ENCODE results near the gene SGTA. TPM values are rescaled to one million over a fixed set of nuclear protein-coding genes. Genes with fewer than 3 reads are reported as not detected.
A peak's percentile ranks its signal among the peaks of the same experiment; 100 is the strongest.

The SGTA gene
- total and polyA plus RNA-seq, 9 of the 15 experiments (the other 6 are each of a cell fraction or from before 2014, with no cell fraction given) = 1.4 to 110 (median 49.9) TPM

DNA sequence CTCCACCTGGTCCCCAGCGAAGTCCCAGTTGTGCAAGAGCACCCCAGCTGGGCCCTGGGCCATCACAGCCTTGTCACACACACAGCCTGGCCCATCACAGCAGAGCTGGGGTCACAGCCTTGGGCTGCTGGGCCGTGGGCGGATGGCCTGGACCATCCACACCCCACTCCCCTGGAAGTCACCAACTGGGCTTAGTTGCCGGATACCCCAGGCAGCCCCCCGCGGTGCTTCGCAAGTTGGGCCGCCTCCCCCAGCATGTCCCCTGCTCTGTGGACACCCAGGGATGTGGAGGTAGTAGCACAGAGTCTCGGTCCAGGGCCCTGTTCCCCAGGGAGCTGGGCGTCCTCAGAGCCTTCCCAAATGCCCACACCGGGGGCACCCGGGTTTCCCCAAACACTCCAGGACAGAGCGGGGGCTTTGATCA is 32.1 kb upstream of the SGTA start:
- no TSS peak for BruUV-seq (replicated peaks)
- H3K4me3 ChIP-seq = no peak overlapping the region
- intact Hi-C loops (cut with micrococcal nuclease) (no loop called here), in situ Hi-C loops (cut with MboI) (no loop called here)
- 91% methylated on average over 13 of the region's 13 CpGs for WGBS (ENCODE audit: insufficient coverage, low coverage, missing lambda C conversion rate)
- H3K9me1 ChIP-seq (ENCODE audit: control insufficient read depth, insufficient read depth, low read length) = no peaks in the 10 kb centered on the region
- FAIRE-seq (no peak), DNase-seq (ENCODE audit: extremely low read depth in 1 of 4, low spot score in 3 of 4) (no peak), ATAC-seq (no peak)
- TF ChIP-seq, protein P1, sequence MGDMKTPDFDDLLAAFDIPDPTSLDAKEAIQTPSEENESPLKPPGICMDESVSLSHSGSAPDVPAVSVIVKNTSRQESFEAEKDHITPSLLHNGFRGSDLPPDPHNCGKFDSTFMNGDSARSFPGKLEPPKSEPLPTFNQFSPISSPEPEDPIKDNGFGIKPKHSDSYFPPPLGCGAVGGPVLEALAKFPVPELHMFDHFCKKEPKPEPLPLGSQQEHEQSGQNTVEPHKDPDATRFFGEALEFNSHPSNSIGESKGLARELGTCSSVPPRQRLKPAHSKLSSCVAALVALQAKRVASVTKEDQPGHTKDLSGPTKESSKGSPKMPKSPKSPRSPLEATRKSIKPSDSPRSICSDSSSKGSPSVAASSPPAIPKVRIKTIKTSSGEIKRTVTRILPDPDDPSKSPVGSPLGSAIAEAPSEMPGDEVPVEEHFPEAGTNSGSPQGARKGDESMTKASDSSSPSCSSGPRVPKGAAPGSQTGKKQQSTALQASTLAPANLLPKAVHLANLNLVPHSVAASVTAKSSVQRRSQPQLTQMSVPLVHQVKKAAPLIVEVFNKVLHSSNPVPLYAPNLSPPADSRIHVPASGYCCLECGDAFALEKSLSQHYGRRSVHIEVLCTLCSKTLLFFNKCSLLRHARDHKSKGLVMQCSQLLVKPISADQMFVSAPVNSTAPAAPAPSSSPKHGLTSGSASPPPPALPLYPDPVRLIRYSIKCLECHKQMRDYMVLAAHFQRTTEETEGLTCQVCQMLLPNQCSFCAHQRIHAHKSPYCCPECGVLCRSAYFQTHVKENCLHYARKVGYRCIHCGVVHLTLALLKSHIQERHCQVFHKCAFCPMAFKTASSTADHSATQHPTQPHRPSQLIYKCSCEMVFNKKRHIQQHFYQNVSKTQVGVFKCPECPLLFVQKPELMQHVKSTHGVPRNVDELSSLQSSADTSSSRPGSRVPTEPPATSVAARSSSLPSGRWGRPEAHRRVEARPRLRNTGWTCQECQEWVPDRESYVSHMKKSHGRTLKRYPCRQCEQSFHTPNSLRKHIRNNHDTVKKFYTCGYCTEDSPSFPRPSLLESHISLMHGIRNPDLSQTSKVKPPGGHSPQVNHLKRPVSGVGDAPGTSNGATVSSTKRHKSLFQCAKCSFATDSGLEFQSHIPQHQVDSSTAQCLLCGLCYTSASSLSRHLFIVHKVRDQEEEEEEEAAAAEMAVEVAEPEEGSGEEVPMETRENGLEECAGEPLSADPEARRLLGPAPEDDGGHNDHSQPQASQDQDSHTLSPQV (IDR thresholded peaks at IDR 0.05) = no peak
- TF ChIP-seq ARHGAP35 (IDR thresholded peaks at IDR 0.05; ENCODE audit: partially characterized antibody) = no peak
- no peak for TF ChIP-seq PHF21A (IDR thresholded peaks at IDR 0.05; ENCODE audit: borderline replicate concordance, low read depth)
- TF ChIP-seq POLR2G (IDR thresholded peaks at IDR 0.05; ENCODE audit: low read depth, low read length) = peak; percentile 48; the same call in 1 of the 2 replicates
- H3K9me3 ChIP-seq (replicated peaks; ENCODE audit: control insufficient read depth, insufficient read depth, low read depth, low read length) = 0 out of 2 replicates have a peak, but pooled peaks cover 1% of the 10 kb centered on the region
- H3K27me3 ChIP-seq (ENCODE audit: control insufficient read depth in 2 of 2, insufficient read depth in 2 of 2, low read length in 2 of 2) = no peaks in the 10 kb centered on the region
- peak overlapping the region in 1 of 2 experiments; percentile 26; a peak in 1 of 4 replicates for H3K9ac ChIP-seq (ENCODE audit: insufficient read depth in 1 of 2, low read depth in 2 of 2, low read length in 2 of 2)
- ChIA-PET POLR2A (no interaction called here), CTCF (ENCODE audit: low intra/inter-chr PET ratio) (no interaction called here)
- H3K36me3 ChIP-seq (ENCODE audit: control insufficient read depth, insufficient read depth, low read length) = peaks cover 42% of the 10 kb centered on the region; the same call in 2 of the 3 replicates
- H3K4me2 ChIP-seq (ENCODE audit: insufficient read depth, low read length) = no peak overlapping the region
- H3K4me1 ChIP-seq (replicated peaks in 1 of 2; ENCODE audit: control insufficient read depth in 2 of 2, insufficient read depth in 2 of 2, low read length in 2 of 2) = peaks cover 0 to 30% of the 10 kb centered on the region in 2 experiments; a peak in 3 of 5 replicates
- peaks cover 5% of the 10 kb centered on the region for H3K79me2 ChIP-seq (ENCODE audit: control insufficient read depth, insufficient read depth, low read length)
- H2AFZ ChIP-seq (ENCODE audit: low read depth, low read length) = no peak overlapping the region
- H3K27ac ChIP-seq (ENCODE audit: extremely low read depth, low read depth, low read length) = no peak overlapping the region
- H4K20me1 ChIP-seq (replicated peaks; ENCODE audit: control insufficient read depth, insufficient read depth, low read length) = no peaks in the 10 kb centered on the region

Data from K562 (cell line).